Thyroid gland (tissue), 4 donors: ENCODE data around the gene PRR13. TPM values are rescaled to one million over a fixed set of nuclear protein-coding genes. Genes with fewer than 3 reads are reported as not detected.
"Not testable (repeated sequence)": the region's sequence is repeated elsewhere in the genome, so short reads cannot be mapped to it uniquely, and the experiment has no call there.

Experiments used
- DNase-seq, 2 donors: peaks; one replicate each; pipeline ENCODE4 v3.0.0-alpha.2; 2019
- H3K27ac ChIP-seq, 3 donors: fragments of 200-600 bp; sonication (generic); 1 replicate in 2 of 3; 2 replicates in 1 of 3; pipeline ENCODE4 v1.5.1; 2016 to 2019; ENCODE audit warnings: mild to moderate bottlenecking in 1 of 3, moderate library complexity in 1 of 3
- H3K27me3 ChIP-seq: fragments of 200-600 bp; sonication (generic); one replicate; pipeline ENCODE4 v1.5.1; 2019
- H3K36me3 ChIP-seq, 2 donors: fragments of 200-600 bp; sonication (generic); one replicate each; pipeline ENCODE4 v1.5.1; 2016 to 2019
- H3K4me1 ChIP-seq, 2 donors: fragments of 200-600 bp; sonication (generic); one replicate each; pipeline ENCODE4 v1.5.1; 2017 to 2019
- H3K4me3 ChIP-seq, 3 donors: fragments of 200-600 bp; sonication (generic); replicated peaks in 1 of 3; 1 replicate in 2 of 3; 2 replicates in 1 of 3; pipeline ENCODE4 v1.5.1; 2016; ENCODE audit warnings: mild to moderate bottlenecking in 1 of 3
- H3K9me3 ChIP-seq: fragments of 200-600 bp; sonication (generic); one replicate; pipeline ENCODE4 v1.5.1; 2017
- CTCF ChIP-seq, 6 experiments: fragments of 200-600 bp in 3 of 6; fragments of 450-650 bp in 3 of 6; sonication (generic) in 3 of 6; IDR thresholded peaks; one replicate each; pipeline ENCODE4 v1.5.1; 2016 to 2019; ENCODE audit warnings: antibody characterized with exemption in 6 of 6, mild to moderate bottlenecking in 2 of 6, inconsistent platforms in 1 of 6, moderate library complexity in 1 of 6
- POLR2A ChIP-seq, 2 donors: fragments of 450-650 bp; IDR thresholded peaks; one replicate each; pipeline ENCODE4 v1.6.1; 2017; ENCODE audit warnings: antibody characterized with exemption in 2 of 2, mild to moderate bottlenecking in 2 of 2, moderate library complexity in 1 of 2
- WGBS, 2 donors: methylation state at CpG; one replicate each; pipeline ENCODE4 v1.1.5; 2017; 5-methylcytosine and 5-hydroxymethylcytosine counted together
- intact Hi-C: fragments of 100-400 bp; cut with DNase I; formaldehyde crosslinking; loops from one replicate; pipeline ENCODE4 v1.15.1; 2023
- total RNA-seq, 4 donors: library from RNA; depleted of rRNA; stranded (reverse); fragments of >200 nt; gene quantifications; one replicate each; pipeline ENCODE4 v1.2.3, GENCODE V29; 2016

PRR13 gene
- total RNA-seq, 4 donors from 2014 or later: 51.6 to 83.6 (median 68.9) TPM

GRCh38 chr12:53479331-53479730 is 37.8 kb downstream of the PRR13 start:
- TF ChIP-seq CTCF (IDR thresholded peaks at IDR 0.05) (no peak), POLR2A (IDR thresholded peaks at IDR 0.05) (no peak)
- Histone ChIP-seq H3K36me3 (peaks cover 79 to 89% of the 10 kb centered on the region in 2 donors), H3K27ac (no peak overlapping the region), H3K4me1 (peaks cover 0 to 2% of the 10 kb centered on the region in 2 donors), H3K27me3 (no peaks in the 10 kb centered on the region), H3K4me3 (no peak overlapping the region), H3K9me3 (no peaks in the 10 kb centered on the region)
- 81 to 86% methylated on average over 5 of the region's 5 CpGs for WGBS, 2 donors
- intact Hi-C loops: no loop called here
- no peak for DNase-seq

- Histone ChIP-seq H3K36me3 (peaks cover 67 to 78% of the 10 kb centered on the region in 2 donors), H3K4me1 (peaks cover 0 to 2% of the 10 kb centered on the region in 2 donors), H3K9me3 (no peaks in the 10 kb centered on the region), H3K27ac (no peak overlapping the region), H3K27me3 (no peaks in the 10 kb centered on the region), H3K4me3 (no peak overlapping the region)
- TF ChIP-seq CTCF (IDR thresholded peaks at IDR 0.05): no peak
- no peak for TF ChIP-seq POLR2A (IDR thresholded peaks at IDR 0.05)
- intact Hi-C loops: no loop called here
- 84 to 88% methylated on average over 12 of the region's 12 CpGs for WGBS, 2 donors
- no peak for DNase-seq
Measured at GRCh38 chr12:53480491-53481442, 39.2 kb downstream of the PRR13 start.

GRCh38 chr12:53481458-53481857 is 39.9 kb downstream of the PRR13 start:
- H3K4me1 ChIP-seq, H3K4me3 ChIP-seq, DNase-seq, H3K27ac ChIP-seq, H3K27me3 ChIP-seq, H3K9me3 ChIP-seq, intact Hi-C loops: not testable (repeated sequence)
- peaks cover 63 to 71% of the 10 kb centered on the region in 2 donors for H3K36me3 ChIP-seq
- 72 to 83% methylated on average over 6 of the region's 6 CpGs for WGBS, 2 donors

- Histone ChIP-seq H3K9me3 (no peaks in the 10 kb centered on the region), H3K27me3 (no peaks in the 10 kb centered on the region), H3K4me1 (peaks cover 0 to 2% of the 10 kb centered on the region in 2 donors), H3K27ac (no peak overlapping the region), H3K36me3 (peaks cover 57 to 67% of the 10 kb centered on the region in 2 donors), H3K4me3 (no peak overlapping the region)
- DNase-seq: no peak
- WGBS, 2 donors: 81% methylated on average over 9 of the region's 9 CpGs
- intact Hi-C loops: no loop called here
- no peak for TF ChIP-seq POLR2A (IDR thresholded peaks at IDR 0.05)
- no peak for TF ChIP-seq CTCF (IDR thresholded peaks at IDR 0.05)
Measured at GRCh38 chr12:53481939-53482586, 40.5 kb downstream of the PRR13 start.

- Histone ChIP-seq H3K4me3 (no peak overlapping the region), H3K9me3 (no peaks in the 10 kb centered on the region), H3K27me3 (no peaks in the 10 kb centered on the region), H3K4me1 (peaks cover 0 to 2% of the 10 kb centered on the region in 2 donors), H3K36me3 (peaks cover 57 to 61% of the 10 kb centered on the region in 2 donors), H3K27ac (no peak overlapping the region)
- WGBS, 2 donors: 75 to 88% methylated on average over 13 to 14 of the region's 18 CpGs
- intact Hi-C loops: no loop called here
- TF ChIP-seq CTCF (IDR thresholded peaks at IDR 0.05) (no peak), POLR2A (IDR thresholded peaks at IDR 0.05) (no peak)
- DNase-seq: no peak
Measured at GRCh38 chr12:53482626-53483168, 41.2 kb downstream of the PRR13 start.
